Measurements from ENCODE around the gene SLC19A1. TPM values are rescaled to one million over a fixed set of nuclear protein-coding genes. Genes with fewer than 3 reads are reported as not detected.

The SLC19A1 gene
- total RNA-seq, 1 experiment from 2014 or later = 25.0 TPM

DNA sequence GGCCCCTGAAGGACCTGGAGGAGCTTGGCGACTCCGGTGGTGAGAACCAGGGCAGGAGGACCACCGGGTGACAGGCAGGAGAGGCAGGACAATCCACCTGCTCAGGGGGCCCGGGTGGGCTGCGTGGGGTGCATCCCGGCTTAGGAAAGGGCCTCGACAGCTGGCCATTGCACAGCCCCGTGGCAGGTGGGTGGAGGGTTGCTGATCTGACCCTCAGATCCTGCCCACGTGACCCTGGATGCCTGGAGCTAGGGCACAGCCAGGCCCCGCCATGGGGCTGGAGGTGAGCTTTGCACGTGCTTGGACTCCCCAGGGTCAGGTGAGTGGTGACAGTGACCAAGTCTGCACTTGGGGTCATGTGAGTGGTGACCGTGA is 35.5 kb upstream of the SLC19A1 start:
- no peak overlapping the region for H2AFZ ChIP-seq
- POLR2A ChIA-PET (ENCODE audit: unreplicated experiment) = no interaction called here
- DNase-seq = no peak
- H3K9me2 ChIP-seq (ENCODE audit: insufficient read depth) = no peaks in the 10 kb centered on the region
- intact Hi-C loops (cut with micrococcal nuclease; ENCODE audit: unreplicated experiment) = no loop called here
- no peaks in the 10 kb centered on the region for H3K36me3 ChIP-seq (ENCODE audit: low read depth)
- H3K79me2 ChIP-seq (ENCODE audit: low read depth) = no peaks in the 10 kb centered on the region
- peaks cover 64% of the 10 kb centered on the region for H3K27me3 ChIP-seq (ENCODE audit: insufficient read depth, low read depth)
- CTCF ChIA-PET = no interaction called here
- no peaks in the 10 kb centered on the region for H3K9me3 ChIP-seq (ENCODE audit: insufficient read depth, low read depth)
- TF ChIP-seq, protein P1, sequence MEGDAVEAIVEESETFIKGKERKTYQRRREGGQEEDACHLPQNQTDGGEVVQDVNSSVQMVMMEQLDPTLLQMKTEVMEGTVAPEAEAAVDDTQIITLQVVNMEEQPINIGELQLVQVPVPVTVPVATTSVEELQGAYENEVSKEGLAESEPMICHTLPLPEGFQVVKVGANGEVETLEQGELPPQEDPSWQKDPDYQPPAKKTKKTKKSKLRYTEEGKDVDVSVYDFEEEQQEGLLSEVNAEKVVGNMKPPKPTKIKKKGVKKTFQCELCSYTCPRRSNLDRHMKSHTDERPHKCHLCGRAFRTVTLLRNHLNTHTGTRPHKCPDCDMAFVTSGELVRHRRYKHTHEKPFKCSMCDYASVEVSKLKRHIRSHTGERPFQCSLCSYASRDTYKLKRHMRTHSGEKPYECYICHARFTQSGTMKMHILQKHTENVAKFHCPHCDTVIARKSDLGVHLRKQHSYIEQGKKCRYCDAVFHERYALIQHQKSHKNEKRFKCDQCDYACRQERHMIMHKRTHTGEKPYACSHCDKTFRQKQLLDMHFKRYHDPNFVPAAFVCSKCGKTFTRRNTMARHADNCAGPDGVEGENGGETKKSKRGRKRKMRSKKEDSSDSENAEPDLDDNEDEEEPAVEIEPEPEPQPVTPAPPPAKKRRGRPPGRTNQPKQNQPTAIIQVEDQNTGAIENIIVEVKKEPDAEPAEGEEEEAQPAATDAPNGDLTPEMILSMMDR (conservative IDR thresholded peaks at IDR 0.05) = no peak
- no peak for TF ChIP-seq EZH2 (IDR thresholded peaks at IDR 0.05; ENCODE audit: low read depth)
- H3K4me3 ChIP-seq = no peak overlapping the region
- no peaks in the 10 kb centered on the region for H3F3A ChIP-seq (ENCODE audit: insufficient read depth, low read depth)
- H3K4me1 ChIP-seq (replicated peaks; ENCODE audit: insufficient read depth) = no peaks in the 10 kb centered on the region
- no peaks in the 10 kb centered on the region for H4K20me1 ChIP-seq (ENCODE audit: insufficient read depth)
- H3K4me2 ChIP-seq = no peak overlapping the region
- no TSS peak for BruUV-seq (replicated peaks)
- no peak overlapping the region for H3K27ac ChIP-seq

DNA sequence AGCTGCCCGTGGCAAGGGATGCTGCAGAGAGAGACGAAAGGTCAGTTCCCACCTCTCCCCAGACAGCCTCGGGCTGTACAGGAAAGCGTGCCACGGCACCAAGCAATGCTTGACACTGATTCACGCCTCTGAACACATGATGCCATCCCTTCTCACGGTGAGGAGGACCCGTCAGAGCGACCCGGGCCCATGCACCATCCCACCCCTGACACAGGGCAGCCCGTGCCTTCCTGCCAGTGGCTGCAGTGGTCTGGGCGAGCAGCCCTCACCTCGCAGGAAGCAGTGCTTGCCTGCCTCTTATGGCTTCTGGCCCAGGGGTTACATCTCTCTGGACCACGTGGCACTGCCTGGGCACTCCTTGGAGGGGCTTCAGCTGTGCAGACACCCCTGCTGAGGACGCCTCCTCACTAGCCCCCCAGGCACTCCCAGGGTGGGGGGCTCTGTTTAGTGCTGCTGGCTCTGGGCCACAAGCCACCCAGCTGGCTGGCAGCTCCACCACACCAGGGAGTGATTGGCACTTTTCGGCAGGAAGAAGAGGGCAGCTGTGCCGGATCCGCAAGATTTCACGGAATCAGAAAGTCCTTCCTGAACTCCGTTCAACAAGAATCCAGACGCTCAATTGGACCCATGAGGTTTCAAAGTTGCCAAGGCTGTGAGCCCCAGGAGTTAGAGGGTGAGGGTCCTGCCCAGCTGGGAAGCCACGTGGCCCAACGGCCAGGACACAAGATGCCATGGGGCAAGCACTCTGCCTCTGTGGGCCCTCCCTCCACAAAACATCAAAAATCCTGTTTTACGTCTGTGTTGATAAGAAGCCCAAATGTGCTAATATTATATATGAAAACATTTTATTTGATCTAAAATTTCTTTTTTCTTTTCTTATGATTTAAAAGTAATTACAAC is 34.8 kb upstream of the SLC19A1 start:
- Histone ChIP-seq H3K27me3 (ENCODE audit: insufficient read depth, low read depth) (peaks cover 70% of the 10 kb centered on the region), H3K9me2 (ENCODE audit: insufficient read depth) (no peaks in the 10 kb centered on the region), H3K79me2 (ENCODE audit: low read depth) (no peaks in the 10 kb centered on the region), H4K20me1 (ENCODE audit: insufficient read depth) (no peaks in the 10 kb centered on the region), H3K4me3 (no peak overlapping the region), H3K4me2 (no peak overlapping the region), H3K36me3 (ENCODE audit: low read depth) (no peaks in the 10 kb centered on the region), H3K9me3 (ENCODE audit: insufficient read depth, low read depth) (no peaks in the 10 kb centered on the region), H2AFZ (no peak overlapping the region), H3K4me1 (replicated peaks; ENCODE audit: insufficient read depth) (no peaks in the 10 kb centered on the region), H3K27ac (no peak overlapping the region), H3F3A (ENCODE audit: insufficient read depth, low read depth) (no peaks in the 10 kb centered on the region)
- intact Hi-C loops (cut with micrococcal nuclease; ENCODE audit: unreplicated experiment) = no loop called here
- DNase-seq = no peak
- POLR2A ChIA-PET (ENCODE audit: unreplicated experiment) = no interaction called here
- CTCF ChIA-PET = no interaction called here
- TF ChIP-seq EZH2 (IDR thresholded peaks at IDR 0.05; ENCODE audit: low read depth) = no peak
- TF ChIP-seq, protein P1 (conservative IDR thresholded peaks at IDR 0.05) = no peak
- no TSS peak for BruUV-seq (replicated peaks)

DNA sequence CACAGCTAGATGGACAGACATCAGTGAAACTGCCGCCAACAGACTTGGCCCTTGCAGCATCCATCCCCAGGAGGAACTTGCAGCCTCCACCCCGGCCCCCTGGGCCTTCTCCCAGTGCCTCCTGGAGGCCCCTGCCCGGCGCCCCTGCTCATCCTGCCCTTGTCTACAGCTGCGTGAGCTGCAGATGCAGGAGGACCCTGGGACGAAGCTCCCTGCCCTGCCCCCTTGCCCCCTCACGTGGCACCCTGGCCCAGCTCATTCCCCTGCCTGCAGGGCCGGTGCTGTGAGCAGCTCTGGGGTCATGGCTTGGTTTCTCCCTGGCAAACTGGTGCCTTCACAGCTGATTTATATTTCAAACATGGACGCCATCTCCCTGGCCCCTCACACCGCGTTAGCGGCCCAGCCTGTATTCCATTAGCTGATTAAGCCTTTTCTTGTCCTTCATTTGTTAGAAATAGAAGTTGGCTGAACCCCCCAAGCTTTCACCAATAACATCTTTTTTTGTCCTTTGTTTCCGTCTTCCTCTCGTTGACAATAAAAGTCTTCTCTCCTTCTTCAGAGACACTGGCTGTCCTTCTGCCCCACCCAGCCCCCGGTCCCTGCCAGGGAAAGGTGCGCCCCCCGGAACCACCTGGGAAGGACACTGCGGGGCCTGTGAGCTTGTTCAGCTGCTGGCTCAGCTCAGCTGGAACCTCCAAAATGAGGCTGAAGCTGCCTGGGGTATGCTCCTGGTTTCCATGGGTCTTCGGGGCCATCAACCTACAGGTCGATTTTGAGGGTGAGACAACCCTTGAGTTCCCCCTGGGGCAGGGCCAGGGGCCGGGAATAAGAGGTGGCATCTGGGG is 34.0 kb upstream of the SLC19A1 start:
- no TSS peak for BruUV-seq (replicated peaks)
- no peaks in the 10 kb centered on the region for H4K20me1 ChIP-seq (ENCODE audit: insufficient read depth)
- DNase-seq = no peak
- intact Hi-C loops (cut with micrococcal nuclease; ENCODE audit: unreplicated experiment) = no loop called here
- H3K4me1 ChIP-seq (replicated peaks; ENCODE audit: insufficient read depth) = no peaks in the 10 kb centered on the region
- ChIA-PET CTCF (no interaction called here), POLR2A (ENCODE audit: unreplicated experiment) (no interaction called here)
- no peaks in the 10 kb centered on the region for H3K9me2 ChIP-seq (ENCODE audit: insufficient read depth)
- H3K4me2 ChIP-seq = no peak overlapping the region
- no peaks in the 10 kb centered on the region for H3F3A ChIP-seq (ENCODE audit: insufficient read depth, low read depth)
- H3K79me2 ChIP-seq (ENCODE audit: low read depth) = no peaks in the 10 kb centered on the region
- H2AFZ ChIP-seq = no peak overlapping the region
- no peak overlapping the region for H3K4me3 ChIP-seq
- no peaks in the 10 kb centered on the region for H3K36me3 ChIP-seq (ENCODE audit: low read depth)
- no peaks in the 10 kb centered on the region for H3K9me3 ChIP-seq (ENCODE audit: insufficient read depth, low read depth)
- peaks cover 79% of the 10 kb centered on the region for H3K27me3 ChIP-seq (ENCODE audit: insufficient read depth, low read depth)
- H3K27ac ChIP-seq = no peak overlapping the region
- TF ChIP-seq, protein P1 (conservative IDR thresholded peaks at IDR 0.05) = no peak
- TF ChIP-seq EZH2 (IDR thresholded peaks at IDR 0.05; ENCODE audit: low read depth) = no peak

All from PC-9 (cell line).